ENCODE results near the gene SND1.

- TF ChIP-seq, protein P1, sequence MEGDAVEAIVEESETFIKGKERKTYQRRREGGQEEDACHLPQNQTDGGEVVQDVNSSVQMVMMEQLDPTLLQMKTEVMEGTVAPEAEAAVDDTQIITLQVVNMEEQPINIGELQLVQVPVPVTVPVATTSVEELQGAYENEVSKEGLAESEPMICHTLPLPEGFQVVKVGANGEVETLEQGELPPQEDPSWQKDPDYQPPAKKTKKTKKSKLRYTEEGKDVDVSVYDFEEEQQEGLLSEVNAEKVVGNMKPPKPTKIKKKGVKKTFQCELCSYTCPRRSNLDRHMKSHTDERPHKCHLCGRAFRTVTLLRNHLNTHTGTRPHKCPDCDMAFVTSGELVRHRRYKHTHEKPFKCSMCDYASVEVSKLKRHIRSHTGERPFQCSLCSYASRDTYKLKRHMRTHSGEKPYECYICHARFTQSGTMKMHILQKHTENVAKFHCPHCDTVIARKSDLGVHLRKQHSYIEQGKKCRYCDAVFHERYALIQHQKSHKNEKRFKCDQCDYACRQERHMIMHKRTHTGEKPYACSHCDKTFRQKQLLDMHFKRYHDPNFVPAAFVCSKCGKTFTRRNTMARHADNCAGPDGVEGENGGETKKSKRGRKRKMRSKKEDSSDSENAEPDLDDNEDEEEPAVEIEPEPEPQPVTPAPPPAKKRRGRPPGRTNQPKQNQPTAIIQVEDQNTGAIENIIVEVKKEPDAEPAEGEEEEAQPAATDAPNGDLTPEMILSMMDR (conservative IDR thresholded peaks at IDR 0.05 in 1 of 2, IDR thresholded peaks at IDR 0.05 in 1 of 2; ENCODE audit: extremely low read depth in 1 of 2, insufficient read depth in 1 of 2, low read depth in 1 of 2, low read length in 2 of 2) = no peak
- no peak for TF ChIP-seq EZH2 (IDR thresholded peaks at IDR 0.05; ENCODE audit: borderline replicate concordance, low read length)
These were observed 322.5 kb downstream of the SND1 start for GRCh38 chr7:127974446-127975035.

Measured in mammary epithelial cell (primary cell).